ENCODE data around the gene NUPR2.

- TF ChIP-seq POLR2A (IDR thresholded peaks at IDR 0.05) = no peak
- TF ChIP-seq CTCF (IDR thresholded peaks at IDR 0.05) = no peak
These were observed 41.1 kb upstream of the NUPR2 start for GRCh38 chr7:56157238-56157790.
